UCSD-AML1 (cell line): Measurements from ENCODE around the gene TBC1D10A.
"Not testable (repeated sequence)": the region's sequence is repeated elsewhere in the genome, so short reads cannot be mapped to it uniquely, and the experiment has no call there.

Experiments
- DNase-seq: peaks from one replicate; lab custom pipeline; 2025; ENCODE audit not compliant: unreplicated experiment; lab: John Stamatoyannopoulos, UW

TBC1D10A gene

GRCh38 chr22:30347255-30347892, 20.6 kb upstream of the TBC1D10A start:
- no peak for DNase-seq

- DNase-seq, result no peak
Measured at GRCh38 chr22:30344447-30345200, 17.9 kb upstream of the TBC1D10A start.

GRCh38 chr22:30340911-30341685, 14.4 kb upstream of the TBC1D10A start:
- DNase-seq, result no peak

GRCh38 chr22:30338802-30339201, 12.1 kb upstream of the TBC1D10A start:
- DNase-seq, result no peak

GRCh38 chr22:30338341-30338740, 11.6 kb upstream of the TBC1D10A start:
- not testable (repeated sequence) for DNase-seq

GRCh38 chr22:30337461-30337778, 10.7 kb upstream of the TBC1D10A start:
- no peak for DNase-seq

- no peak for DNase-seq
Measured at GRCh38 chr22:30336752-30337460, 10.2 kb upstream of the TBC1D10A start.

- no peak for DNase-seq
Measured at GRCh38 chr22:30335236-30335635, 8.5 kb upstream of the TBC1D10A start.

- no peak for DNase-seq
Measured at GRCh38 chr22:30334646-30335045, 7.9 kb upstream of the TBC1D10A start.

- no peak for DNase-seq
Measured at GRCh38 chr22:30333707-30334087, 7.0 kb upstream of the TBC1D10A start.

GRCh38 chr22:30332994-30333706, 6.4 kb upstream of the TBC1D10A start:
- DNase-seq, result no peak

GRCh38 chr22:30332551-30332950, 5.8 kb upstream of the TBC1D10A start:
- DNase-seq, result no peak

- no peak for DNase-seq
Measured at GRCh38 chr22:30328466-30329049, 1.8 kb upstream of the TBC1D10A start.

GRCh38 chr22:30327864-30328345, 1.2 kb upstream of the TBC1D10A start:
- DNase-seq, result no peak

GRCh38 chr22:30326255-30326705, 461 bp downstream of the TBC1D10A start:
- no peak for DNase-seq

GRCh38 chr22:30325724-30326254, 952 bp downstream of the TBC1D10A start:
- no peak for DNase-seq

- DNase-seq, result no peak
Measured at GRCh38 chr22:30325065-30325720, 1.5 kb downstream of the TBC1D10A start.

GRCh38 chr22:30324014-30324730, 2.6 kb downstream of the TBC1D10A start:
- no peak for DNase-seq

- DNase-seq, result no peak
Measured at GRCh38 chr22:30323246-30323645, 3.5 kb downstream of the TBC1D10A start.
